GM21528 (cell line): ENCODE data around the gene NTSR1.

Source experiments
- ATAC-seq: cut with Tn5 transposase; IDR thresholded peaks from one replicate; pipeline ENCODE4 v1.9.1; 2021; ENCODE audit warnings: mild to moderate bottlenecking, moderate library complexity; ENCODE audit not compliant: unreplicated experiment, low FRiP score

NTSR1 gene

DNA sequence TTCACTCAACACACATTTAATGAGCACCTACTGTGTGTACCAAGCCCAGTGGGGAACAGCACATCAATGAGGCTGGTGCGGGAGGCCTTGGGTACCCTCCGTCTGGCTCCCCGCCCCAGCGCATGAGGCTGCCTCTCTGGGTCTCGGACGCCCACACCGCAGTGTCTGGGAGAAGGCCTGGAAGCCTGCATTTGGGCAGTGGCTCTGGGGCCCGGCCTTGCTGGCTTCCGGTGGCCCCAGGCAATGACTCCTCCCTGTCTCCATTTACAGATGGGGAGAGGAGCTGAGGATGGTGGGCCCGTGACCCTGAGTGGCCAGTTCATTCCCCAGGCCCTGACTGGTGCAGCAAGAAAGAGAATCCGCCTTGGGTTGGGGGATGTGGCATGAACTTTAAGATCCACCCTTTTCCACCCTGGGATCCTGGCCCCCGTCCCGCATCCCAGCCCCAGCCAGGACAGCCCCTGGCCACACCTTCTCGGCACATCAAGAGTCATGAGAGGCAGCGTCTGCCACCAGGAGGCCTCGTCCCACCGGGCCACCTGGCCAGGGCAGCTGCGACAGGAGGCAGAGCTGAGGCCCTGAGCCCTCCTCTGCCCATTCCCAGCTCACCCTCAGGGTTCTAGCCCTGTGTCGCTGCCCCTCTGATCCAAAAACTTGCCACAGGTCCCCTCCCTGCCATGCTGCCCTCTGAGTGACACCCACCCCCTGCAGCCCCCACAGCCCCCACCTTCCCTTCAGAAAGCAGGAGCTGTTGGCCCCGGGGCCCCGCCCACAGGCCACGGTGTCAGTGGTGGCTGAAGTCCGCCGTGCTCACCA lies 70.2 kb downstream of the NTSR1 start:
- ATAC-seq, result no peak

DNA sequence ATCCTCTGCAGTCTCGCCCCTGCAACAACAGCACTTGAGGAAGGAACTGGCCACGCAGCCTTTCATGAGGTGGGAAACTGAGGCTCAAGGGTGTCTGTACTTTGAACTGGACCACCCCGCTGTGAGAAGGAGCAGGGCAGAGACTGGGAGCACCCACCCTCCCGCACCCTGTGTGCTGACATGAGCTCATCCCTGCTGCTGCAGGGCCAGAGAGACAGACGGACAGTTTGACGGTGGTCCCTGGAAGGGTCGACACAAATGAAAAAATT lies 70.7 kb downstream of the NTSR1 start:
- ATAC-seq, result no peak

- no peak for ATAC-seq
Measured at GRCh38 chr20:62780204-62780603, 71.6 kb downstream of the NTSR1 start.

DNA sequence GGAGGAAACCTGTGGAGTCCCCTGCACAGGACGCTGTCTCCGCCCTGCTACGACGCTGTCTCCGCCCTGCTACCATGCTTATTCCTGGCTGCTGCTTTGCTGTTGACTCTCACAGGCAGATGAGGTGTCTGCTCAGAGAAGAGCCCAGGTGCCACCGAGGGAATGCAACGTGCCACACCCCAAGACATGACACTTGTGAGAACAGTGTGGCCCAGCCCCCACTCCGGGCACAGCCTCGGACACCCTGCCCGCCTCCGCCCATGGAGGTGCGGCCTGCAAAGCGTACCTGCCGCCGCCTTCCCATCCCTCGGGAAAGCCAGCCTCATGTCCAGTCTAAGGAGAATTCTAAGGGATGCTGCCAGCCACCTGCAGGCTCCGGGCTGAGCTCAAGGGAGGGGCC lies 72.1 kb downstream of the NTSR1 start:
- ATAC-seq, result no peak

GRCh38 chr20:62782149-62782892 lies 73.7 kb downstream of the NTSR1 start:
- ATAC-seq, result no peak

GRCh38 chr20:62782893-62783278 lies 74.2 kb downstream of the NTSR1 start:
- no peak for ATAC-seq

DNA sequence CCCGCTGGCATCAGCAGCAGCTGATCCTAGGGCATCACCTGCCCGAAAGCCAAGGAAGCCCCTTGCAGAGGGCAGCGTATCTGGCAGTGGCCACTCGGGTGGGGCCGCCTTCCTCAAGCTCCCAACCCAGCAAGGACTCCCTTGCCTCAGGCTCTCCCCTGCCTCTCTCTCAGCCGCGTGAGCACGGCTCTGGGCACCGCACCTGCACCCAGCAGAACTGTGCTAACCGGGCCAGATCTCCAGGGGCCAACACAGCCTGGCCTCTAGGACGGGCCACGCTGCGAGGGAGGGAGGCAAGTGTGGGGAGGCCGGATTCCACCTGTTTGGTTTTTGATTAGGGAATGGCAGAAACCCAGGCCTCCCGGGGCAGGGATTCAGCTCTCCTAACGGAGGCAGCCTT lies 75.9 kb downstream of the NTSR1 start:
- no peak for ATAC-seq

DNA sequence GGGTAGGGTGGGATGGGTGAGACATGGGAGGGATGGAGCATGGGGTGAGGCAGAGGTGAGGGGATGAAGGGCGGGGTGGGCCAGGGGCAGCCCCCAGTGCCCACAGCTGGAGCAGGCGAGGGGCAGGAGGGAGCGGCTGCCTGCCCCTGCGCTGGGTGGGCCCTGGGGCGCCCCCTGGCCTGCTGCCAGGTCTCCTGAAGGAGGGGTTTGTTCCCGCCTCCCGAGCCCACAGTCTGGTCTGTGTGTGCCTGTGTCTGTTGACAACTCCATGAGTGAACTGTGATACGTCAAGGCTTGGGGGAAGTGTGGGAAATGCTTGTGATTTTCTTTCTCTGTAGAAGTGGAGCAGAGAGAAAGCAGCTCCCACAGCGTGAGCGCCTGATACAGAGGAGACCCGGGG lies 76.8 kb downstream of the NTSR1 start:
- ATAC-seq, result no peak

DNA sequence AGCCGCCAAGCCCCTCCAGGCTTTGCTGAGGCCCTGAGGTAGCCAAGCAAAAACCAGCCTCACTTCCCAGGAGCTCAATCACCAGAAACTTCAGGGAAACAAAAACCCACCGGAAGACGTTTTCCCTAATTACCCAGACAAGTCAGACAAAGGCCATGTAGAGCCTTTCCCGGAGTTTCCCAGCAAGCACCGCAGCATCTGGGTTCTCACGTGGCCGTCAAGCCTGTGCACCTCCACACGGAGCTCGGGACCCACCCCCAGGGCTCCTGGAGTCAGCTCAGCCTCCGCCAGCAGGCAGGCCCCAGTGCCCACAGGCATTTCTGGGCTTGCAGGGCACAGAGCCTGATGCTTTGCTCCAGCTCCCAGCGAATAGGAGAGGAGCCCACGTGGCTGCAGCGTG lies 77.5 kb downstream of the NTSR1 start:
- ATAC-seq, result no peak

- ATAC-seq, result no peak
Measured at GRCh38 chr20:62787321-62787720, 78.7 kb downstream of the NTSR1 start.

GRCh38 chr20:62787866-62788265 lies 79.2 kb downstream of the NTSR1 start:
- no peak for ATAC-seq

DNA sequence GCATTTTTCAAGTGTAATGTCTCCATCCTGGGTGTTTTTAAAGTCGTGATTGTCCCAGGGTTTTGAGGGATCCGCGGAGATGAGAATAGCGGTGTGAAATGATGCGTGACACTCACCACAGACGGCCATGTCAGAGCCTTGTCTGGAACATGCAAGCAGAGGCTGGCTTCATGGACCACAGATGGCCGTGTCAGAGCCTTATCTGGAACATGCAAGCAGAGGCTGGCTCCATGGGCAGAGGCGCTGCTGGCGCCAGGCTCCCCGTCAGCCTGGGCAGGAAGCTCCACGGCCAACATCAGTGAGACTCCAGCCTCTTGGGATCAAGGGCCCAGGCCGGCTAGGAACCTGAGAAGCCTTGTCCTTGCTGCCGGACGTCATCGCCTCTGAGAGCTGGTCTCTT lies 80.0 kb downstream of the NTSR1 start:
- no peak for ATAC-seq

GRCh38 chr20:62790075-62790474 lies 81.4 kb downstream of the NTSR1 start:
- ATAC-seq, result no peak

DNA sequence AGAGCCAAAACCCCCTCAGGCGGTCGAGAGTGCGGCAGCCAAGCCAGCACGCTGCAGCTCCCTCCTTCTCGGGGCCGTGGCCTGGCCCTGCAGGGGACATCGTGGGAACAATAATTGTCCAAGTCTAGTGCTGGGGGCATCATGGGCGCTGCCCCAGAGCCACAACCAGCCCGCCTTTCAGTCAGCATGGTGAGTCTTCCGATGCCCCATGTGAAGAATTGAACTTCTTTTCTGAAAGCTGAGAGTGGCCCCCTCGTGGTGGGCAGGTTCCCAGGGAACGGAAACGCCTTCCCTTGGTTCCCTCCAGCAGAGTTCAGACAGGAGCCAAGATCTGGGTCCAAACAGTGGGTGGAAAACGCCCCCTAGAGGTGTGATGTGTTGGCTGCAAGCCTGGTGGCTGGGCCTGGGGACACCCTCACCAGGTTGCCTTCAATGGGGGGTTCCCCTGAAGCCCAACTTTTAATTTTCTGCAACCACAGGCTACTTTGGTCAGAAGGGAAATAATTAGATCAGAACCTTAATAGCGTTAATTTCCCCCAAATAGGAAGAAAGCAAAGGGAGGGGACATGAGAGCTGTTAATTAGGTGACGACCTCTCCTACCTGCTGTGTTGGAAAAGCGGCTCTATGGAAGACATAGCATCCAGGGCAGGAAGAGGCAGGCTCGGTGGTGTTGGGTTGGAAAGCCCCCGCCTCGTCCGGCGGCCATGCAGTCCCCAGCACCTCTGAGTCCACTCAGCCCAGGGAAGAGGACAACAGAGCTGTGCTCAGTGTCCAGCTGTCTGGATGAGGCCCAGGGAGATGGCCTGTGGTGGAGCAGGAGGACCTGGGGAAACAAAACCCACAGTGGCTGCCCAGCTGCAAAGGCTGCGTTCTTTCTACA lies 82.9 kb downstream of the NTSR1 start:
- no peak for ATAC-seq

GRCh38 chr20:62792182-62792939 lies 83.7 kb downstream of the NTSR1 start:
- no peak for ATAC-seq

GRCh38 chr20:62792940-62793756 lies 84.5 kb downstream of the NTSR1 start:
- no peak for ATAC-seq

DNA sequence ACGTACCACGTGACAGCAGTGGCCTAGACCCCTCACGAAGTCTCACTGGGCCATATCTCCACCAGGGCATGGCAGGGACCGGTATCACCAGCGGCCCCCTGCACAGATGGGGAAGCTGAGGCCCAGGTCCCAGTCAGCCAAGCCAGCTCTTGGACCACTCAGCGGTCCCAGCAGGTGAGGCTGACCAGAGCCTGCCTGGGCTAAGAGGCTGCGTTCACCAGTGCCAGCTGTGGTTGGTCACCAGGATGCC lies 85.0 kb downstream of the NTSR1 start:
- ATAC-seq, result no peak

GRCh38 chr20:62794007-62794724 lies 85.5 kb downstream of the NTSR1 start:
- ATAC-seq, result peak; percentile 61

GRCh38 chr20:62795023-62795761 lies 86.6 kb downstream of the NTSR1 start:
- no peak for ATAC-seq
